Measurements from ENCODE around the gene CCDC30.

- TF ChIP-seq CTCF (IDR thresholded peaks at IDR 0.05) (no peak), TCF7L2 (IDR thresholded peaks at IDR 0.05; ENCODE audit: low read depth, low read length) (no peak)
These were observed 150.7 kb downstream of the CCDC30 start for GRCh38 chr1:42613803-42614131.

All from Panc1 (cell line).